Measurements from ENCODE around the gene DYNC2H1.

GRCh38 chr11:103372906-103373305, 263.7 kb downstream of the DYNC2H1 start:
- TF ChIP-seq POLR2A (IDR thresholded peaks at IDR 0.05; ENCODE audit: extremely low read depth, insufficient read length) (no peak), CTCF (IDR thresholded peaks at IDR 0.05; ENCODE audit: low read depth, low read length) (no peak)
- TF ChIP-seq, protein P1, sequence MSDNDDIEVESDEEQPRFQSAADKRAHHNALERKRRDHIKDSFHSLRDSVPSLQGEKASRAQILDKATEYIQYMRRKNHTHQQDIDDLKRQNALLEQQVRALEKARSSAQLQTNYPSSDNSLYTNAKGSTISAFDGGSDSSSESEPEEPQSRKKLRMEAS (IDR thresholded peaks at IDR 0.05; ENCODE audit: low read depth, low read length): no peak
